ENCODE results near the gene CDHR1. TPM values are rescaled to one million over a fixed set of nuclear protein-coding genes. Genes with fewer than 3 reads are reported as not detected.

CDHR1 gene
- total RNA-seq, 1 donor from 2014 or later: 19.8 TPM

DNA sequence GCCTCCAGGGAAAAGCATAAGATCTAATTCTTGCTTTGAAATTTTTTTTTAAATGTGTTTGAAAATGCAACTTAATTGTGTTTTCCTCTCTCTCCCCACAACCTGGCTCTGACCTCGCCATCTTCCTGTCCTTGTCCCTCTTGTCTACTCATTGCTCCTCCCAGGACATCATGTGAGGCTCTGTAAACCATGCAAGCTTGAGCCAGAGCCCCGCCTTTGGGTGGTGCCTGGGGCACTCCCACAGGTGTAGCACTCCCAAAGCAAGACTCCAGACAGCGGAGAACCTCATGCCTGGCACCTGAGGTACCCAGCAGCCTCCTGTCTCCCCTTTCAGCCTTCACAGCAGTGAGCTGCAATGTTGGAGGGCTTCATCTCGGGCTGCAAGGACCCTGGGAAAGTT, 9.8 kb upstream of the CDHR1 start:
- Mint-ChIP-seq H3K4me1 (no peaks in the 10 kb centered on the region), H3K27me3 (ENCODE audit: low read depth) (peaks cover 3% of the 10 kb centered on the region), H3K27ac (ENCODE audit: unreplicated experiment) (no peak overlapping the region)

DNA sequence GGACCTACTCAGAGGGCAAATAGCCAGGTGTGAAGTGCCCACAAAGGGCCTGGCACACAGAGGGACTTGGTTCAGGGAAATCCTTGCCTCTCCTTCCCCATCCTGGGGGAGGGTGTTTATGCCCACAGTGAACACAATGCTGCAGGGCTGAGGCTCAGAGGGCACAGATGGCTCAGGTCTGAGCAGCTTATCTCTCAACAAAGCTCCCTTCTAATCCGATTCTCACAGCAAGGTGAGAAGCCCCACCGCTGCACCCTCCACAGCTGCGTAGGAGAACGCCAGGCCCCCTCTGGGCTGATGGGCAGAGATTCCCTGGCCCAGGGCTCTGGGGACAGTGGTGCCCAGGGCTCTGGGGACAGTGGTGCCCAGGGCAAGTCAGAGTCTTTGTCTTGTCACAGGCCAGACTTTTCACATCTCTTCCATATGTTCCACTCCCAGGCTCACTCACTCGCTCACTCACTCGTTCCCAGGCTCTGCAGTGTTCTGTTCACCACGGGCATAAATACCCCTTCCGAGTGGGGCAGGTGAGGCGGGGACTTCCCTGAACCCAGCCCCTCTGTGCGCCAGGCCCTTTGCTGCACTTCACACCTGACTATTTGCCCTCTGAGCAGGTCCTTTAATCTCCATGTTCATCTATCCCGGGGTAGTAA, 8.7 kb upstream of the CDHR1 start:
- no peak overlapping the region for H3K27ac Mint-ChIP-seq (ENCODE audit: unreplicated experiment)
- H3K4me1 Mint-ChIP-seq: no peaks in the 10 kb centered on the region
- DNase-seq (ENCODE audit: low read depth, low spot score): no peak
- no peaks in the 10 kb centered on the region for H3K9me3 Mint-ChIP-seq
- H3K4me3 Mint-ChIP-seq: no peak overlapping the region
- H3K27me3 Mint-ChIP-seq (ENCODE audit: low read depth): peaks cover 3% of the 10 kb centered on the region
- H3K36me3 Mint-ChIP-seq (ENCODE audit: low read depth): no peaks in the 10 kb centered on the region
- TF ChIP-seq CTCF (conservative IDR thresholded peaks at IDR 0.05): no peak

More for the DNA sequence above, 9.8 kb upstream of the CDHR1 start:
- DNase-seq (ENCODE audit: low read depth, low spot score): no peak
- Mint-ChIP-seq H3K9me3 (no peaks in the 10 kb centered on the region), H3K36me3 (ENCODE audit: low read depth) (no peaks in the 10 kb centered on the region), H3K4me3 (no peak overlapping the region)
- TF ChIP-seq CTCF (conservative IDR thresholded peaks at IDR 0.05): no peak

DNA sequence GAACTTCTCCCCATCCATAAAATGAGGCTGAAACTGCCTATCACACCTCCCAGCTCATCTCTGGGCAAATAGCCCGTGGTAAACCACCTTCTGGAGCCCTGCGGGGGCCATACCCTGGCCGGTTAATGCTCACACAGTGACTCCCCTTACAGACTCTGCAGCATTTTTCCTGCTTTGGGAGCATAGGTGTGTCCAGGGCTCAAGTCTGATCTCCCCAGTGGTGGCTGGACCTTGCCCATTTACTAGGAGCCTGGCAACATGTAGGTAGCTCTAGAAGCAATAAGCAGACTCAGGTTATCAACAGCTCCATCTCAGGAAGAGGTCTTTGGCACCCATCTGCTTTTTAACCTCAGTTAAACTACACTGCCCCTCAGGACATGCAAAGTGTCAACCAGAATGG, 5.5 kb upstream of the CDHR1 start:
- Mint-ChIP-seq H3K27me3 (ENCODE audit: low read depth) (peaks cover 14% of the 10 kb centered on the region), H3K36me3 (ENCODE audit: low read depth) (no peaks in the 10 kb centered on the region), H3K4me1 (no peaks in the 10 kb centered on the region), H3K4me3 (no peak overlapping the region), H3K9me3 (no peaks in the 10 kb centered on the region), H3K27ac (ENCODE audit: unreplicated experiment) (no peak overlapping the region)
- no peak for DNase-seq (ENCODE audit: low read depth, low spot score)
- TF ChIP-seq CTCF (conservative IDR thresholded peaks at IDR 0.05): no peak

DNA sequence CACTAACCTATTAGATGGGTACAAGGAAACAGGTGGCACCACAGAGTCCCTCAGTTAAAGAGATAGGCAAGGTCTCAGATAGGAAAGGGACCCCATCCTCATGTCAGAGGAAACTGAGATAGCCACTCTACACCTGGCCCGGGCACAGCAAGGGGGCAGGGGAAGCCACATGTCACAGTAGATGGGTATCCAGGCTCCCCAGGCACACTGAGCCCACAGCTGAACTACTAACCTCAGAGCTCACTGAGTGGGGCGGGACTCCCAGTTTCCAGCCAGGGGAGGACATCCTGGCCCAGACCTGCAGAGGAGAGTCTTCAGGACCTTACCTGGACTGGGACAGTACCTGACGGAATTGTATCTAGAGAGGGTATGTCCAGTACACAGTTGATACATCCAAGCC, 3.7 kb upstream of the CDHR1 start:
- no peaks in the 10 kb centered on the region for H3K9me3 Mint-ChIP-seq
- DNase-seq (ENCODE audit: low read depth, low spot score): no peak
- no peak overlapping the region for H3K27ac Mint-ChIP-seq (ENCODE audit: unreplicated experiment)
- H3K4me1 Mint-ChIP-seq: no peaks in the 10 kb centered on the region
- no peaks in the 10 kb centered on the region for H3K36me3 Mint-ChIP-seq (ENCODE audit: low read depth)
- peaks cover 18% of the 10 kb centered on the region for H3K27me3 Mint-ChIP-seq (ENCODE audit: low read depth)
- H3K4me3 Mint-ChIP-seq: no peak overlapping the region
- TF ChIP-seq CTCF (conservative IDR thresholded peaks at IDR 0.05): no peak

GRCh38 chr10:84191106-84191505, 3.2 kb upstream of the CDHR1 start:
- peaks cover 19% of the 10 kb centered on the region for H3K27me3 Mint-ChIP-seq (ENCODE audit: low read depth)
- no peak for DNase-seq (ENCODE audit: low read depth, low spot score)
- H3K36me3 Mint-ChIP-seq (ENCODE audit: low read depth): no peaks in the 10 kb centered on the region
- H3K4me1 Mint-ChIP-seq: no peaks in the 10 kb centered on the region
- H3K4me3 Mint-ChIP-seq: no peak overlapping the region
- no peaks in the 10 kb centered on the region for H3K9me3 Mint-ChIP-seq
- no peak for TF ChIP-seq CTCF (conservative IDR thresholded peaks at IDR 0.05)
- H3K27ac Mint-ChIP-seq (ENCODE audit: unreplicated experiment): no peak overlapping the region
